Effector CD8-positive, alpha-beta T cell (primary cell): Measurements from ENCODE around the gene AK2.
"Not testable (repeated sequence)": the region's sequence is repeated elsewhere in the genome, so short reads cannot be mapped to it uniquely, and the experiment has no call there.

Source experiments
- DNase-seq: peaks from one replicate; lab custom pipeline; 2025; lab: John Stamatoyannopoulos, UW

AK2 gene

DNA sequence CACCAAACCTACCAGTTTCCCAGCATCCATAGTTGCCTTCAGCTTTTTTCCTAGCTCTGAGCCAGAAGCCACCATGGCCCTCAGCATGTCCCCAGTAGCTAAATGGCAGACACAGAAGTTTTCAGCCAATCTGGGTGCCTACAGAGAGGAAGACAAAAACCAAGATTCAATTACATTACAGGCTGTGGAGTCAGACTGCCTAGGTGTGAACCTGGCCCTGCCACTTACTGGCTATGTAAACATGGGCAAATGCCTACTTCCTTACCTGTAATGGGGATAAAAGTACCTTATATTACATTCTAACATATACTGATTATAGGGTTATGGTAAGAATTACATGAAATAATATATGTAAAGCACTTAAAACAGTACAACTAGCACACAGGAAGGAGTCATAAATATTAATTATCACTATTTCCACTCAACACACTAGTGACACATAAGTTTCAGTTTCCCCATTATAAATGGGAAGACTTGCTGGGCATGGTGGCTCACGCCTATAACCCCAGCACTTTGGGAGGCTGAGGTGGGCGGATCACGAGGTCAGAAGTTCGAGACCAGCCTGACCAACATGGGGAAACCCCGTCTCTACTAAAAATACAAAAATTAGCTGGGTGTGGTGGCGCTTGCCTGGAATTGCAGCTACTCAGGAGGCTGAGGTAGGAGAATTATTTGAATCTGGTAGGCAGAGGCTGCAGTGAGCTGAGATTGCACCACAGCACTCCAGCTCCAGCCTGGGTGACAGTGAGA lies 12.1 kb downstream of the AK2 start:
- not testable (repeated sequence) for DNase-seq

- DNase-seq: no peak
Measured at GRCh38 chr1:33022650-33023200, 14.0 kb downstream of the AK2 start.

DNA sequence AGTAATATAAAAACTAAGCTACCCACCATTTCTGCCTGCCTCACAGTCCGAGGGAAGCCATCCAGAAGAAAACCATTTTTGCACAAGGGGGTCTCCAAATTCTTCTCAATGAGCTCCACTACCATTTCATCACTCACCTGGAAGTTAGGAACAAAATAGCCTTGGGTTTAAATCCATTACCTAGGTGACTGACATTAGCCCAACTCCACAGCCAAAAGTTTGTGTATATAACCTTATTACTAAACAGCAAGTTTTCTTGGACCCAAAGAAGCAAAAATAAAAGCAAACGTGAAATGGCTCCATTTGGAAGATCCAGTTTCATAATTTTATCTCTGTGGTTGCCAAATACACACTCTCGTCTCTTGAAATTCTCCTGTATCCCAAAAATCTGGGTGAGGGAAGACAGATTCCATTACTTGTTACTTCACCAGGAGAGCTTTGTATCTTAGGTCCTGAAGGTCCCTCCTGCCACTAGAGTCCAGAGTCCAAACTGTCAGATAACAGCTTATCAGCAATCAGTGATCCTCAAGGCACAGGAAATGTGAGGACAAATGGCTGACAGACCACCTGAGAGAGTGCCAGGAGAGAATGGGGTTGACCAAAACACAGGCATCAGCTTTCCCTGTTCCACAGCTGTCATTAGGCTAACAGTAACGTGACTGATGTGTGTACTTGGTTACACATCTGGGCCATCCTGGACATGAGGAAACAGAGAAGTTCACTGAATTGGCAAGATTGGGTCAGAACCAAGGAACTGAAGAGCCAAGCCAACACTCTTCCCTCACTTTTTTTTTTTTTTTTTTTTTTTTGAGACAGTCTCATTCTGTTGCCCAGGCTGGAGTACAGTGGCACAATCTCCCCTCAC lies 14.9 kb downstream of the AK2 start:
- no peak for DNase-seq

- DNase-seq: no peak
Measured at GRCh38 chr1:33018112-33018511, 18.6 kb downstream of the AK2 start.

DNA sequence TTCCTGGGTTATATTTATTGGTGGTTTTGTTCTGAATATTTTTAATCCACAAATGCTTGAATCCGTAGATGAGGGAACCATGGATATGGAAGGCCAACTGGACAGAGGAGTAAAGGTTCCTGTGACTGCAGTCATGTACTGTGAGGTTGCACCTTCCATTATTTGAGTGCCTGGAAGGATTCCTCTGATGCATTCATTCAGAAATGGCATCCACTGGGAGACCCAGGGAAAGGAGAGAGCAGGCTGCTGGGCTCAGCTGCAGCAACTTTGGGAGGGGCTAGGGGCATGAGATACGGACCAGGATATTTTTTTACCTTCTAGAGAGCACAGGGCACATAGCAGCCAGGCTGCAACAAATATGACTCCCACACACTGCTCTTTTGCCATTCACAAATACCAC lies 19.5 kb downstream of the AK2 start:
- no peak for DNase-seq

DNA sequence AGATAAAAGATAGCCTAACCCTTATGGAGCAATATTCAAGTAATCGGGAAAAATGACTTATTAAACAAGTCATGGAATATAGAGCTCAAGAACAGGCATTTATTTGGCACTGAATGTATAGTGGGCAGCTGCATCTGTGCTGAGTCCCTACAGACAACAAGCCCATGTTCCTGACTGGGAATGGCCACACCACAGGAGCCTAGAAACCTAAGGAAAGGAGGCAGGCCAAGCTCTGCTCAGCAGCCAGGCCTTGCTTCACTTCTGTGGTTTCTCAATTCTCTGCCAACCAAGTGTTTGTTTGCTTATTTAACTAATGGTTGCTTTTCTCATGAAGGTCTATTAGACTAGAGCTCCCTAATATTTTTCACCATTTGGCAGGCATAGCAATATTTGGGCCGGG lies 21.5 kb downstream of the AK2 start:
- DNase-seq: no peak

DNA sequence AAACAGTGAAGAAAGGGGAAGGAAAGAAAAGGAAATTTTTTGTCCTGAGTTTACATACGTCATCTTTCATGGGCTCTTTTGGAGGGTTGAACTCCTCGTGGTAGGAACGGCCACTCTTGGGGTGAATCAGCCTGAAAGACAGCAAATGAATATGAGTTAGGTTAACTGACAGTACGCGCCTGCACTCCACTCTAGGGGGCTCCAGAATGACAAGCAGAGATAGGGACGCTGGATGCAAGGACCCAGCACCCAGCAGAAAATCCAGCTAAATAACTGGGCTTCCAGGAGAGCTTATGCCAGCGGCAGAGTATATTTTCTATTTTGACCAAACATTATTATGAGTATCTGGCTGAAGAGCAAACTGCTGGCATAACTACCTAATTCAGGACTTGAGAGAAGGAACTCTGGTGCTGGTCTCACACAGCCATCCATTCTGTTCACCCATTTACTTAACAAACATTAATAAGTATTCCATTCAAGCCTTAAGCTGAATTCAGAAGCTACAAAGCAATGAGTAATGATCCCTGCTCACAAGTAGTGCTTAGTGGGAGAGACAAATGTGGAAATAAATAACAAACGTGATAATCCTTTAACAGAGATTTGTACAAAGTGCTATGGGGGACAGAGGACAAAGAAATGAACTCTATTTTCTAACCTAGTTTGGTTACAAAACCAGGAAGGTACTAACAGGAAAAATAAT lies 22.1 kb downstream of the AK2 start:
- DNase-seq: no peak

GRCh38 chr1:33013791-33014190 lies 22.9 kb downstream of the AK2 start:
- no peak for DNase-seq

DNA sequence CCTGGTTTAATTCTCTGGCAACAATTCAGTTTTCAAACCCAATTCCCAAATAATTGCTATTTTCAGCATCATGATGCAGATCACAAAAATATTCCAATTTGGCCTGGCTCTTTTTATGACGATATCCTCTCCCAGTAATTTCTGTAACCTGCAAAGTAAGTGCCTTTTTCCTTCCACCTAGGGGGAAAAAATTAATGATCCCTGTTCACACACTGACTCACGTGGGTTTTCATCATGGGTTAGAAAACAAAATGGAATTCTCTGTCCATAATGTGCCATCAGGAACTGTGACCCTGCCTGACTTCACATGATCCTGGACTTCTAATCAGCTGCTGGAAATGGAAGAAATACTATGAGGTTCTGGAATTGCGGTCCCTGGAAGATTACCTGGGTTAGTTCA lies 24.5 kb downstream of the AK2 start:
- no peak for DNase-seq

DNA sequence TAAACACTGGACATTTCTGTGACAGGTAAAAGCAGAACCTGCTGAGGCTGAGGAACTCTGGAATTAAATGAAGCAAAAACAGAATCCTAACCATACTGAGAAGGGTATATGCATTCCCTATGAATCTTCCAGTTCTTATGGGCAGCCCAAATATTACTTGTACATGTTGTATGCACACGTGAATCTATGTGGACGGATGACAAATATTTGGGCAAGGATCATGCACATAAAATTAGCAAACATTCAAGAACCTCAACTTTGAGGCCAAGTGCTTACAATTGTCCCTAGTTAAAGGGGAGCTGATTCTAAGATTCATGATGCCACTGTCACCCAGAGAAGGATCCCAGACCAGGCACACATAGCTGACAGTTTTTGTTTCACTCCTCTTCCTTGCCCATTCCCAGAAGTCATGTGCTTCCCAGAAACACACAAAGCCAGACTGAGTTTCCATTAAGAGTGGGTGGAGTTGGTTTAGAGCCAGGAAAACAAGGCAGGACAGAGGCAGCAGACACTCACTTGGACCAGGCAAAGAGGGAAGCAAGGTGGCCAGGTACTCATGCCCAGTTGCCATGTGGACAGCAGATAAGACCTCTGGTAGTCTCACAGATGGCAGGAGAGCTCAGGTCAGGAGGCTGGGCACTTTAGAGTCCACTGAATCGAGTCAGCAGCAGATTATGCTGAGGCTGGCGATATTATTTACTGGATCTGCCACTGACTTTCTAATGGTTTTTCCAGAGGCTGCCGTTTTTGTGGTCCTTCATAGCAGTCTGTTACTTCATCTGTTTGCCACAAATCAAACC lies 25.6 kb downstream of the AK2 start:
- no peak for DNase-seq

DNA sequence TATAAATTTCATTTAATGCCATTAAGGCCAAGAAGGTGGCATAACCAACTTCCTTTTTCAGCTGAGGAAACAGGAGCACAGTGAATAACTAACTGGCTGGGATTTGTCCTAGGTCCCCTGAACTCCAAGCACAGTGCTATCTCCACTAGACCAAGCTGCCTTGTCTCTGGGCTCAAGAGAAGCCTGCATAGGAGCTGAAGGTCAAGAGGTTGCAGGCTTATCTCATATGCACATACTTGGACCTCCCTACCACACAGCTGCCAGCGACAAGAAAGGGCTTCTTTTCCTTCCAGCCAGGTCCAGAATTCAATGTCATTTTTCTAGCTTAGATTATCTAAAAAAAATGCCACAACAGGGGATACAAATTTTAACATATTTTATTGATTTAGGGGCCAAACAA lies 27.1 kb downstream of the AK2 start:
- DNase-seq: no peak

- DNase-seq: no peak
Measured at GRCh38 chr1:33008051-33008914, 28.4 kb downstream of the AK2 start.

GRCh38 chr1:33007190-33008050 lies 29.3 kb downstream of the AK2 start:
- DNase-seq: no peak

DNA sequence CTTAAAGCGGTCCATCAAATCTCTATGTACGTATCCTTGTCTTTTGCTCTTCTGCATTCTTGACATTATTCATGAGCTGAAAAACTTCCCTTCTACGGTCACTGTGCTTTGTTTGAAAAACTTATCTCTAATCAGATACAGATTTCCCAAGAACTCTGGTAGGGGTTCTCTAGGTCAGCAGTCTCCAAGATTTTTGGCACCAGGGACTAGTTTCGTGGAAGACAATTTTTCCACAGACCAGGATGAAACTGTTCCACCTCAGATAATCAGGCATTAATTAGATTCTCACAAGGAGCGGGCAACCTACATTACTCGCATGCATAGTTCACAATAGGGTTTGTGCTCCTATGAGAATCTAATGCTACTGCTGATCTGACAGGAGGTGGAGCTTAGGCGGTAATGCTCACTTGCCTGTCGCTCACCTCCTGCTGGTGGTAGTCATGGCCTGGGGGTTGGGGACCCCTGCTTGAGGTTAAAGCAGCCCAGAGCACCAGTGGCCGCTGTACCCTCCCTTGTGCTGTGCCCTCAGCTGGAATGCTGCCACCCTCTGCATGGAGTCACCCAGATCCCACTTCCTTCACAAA lies 30.8 kb downstream of the AK2 start:
- DNase-seq: no peak

DNA sequence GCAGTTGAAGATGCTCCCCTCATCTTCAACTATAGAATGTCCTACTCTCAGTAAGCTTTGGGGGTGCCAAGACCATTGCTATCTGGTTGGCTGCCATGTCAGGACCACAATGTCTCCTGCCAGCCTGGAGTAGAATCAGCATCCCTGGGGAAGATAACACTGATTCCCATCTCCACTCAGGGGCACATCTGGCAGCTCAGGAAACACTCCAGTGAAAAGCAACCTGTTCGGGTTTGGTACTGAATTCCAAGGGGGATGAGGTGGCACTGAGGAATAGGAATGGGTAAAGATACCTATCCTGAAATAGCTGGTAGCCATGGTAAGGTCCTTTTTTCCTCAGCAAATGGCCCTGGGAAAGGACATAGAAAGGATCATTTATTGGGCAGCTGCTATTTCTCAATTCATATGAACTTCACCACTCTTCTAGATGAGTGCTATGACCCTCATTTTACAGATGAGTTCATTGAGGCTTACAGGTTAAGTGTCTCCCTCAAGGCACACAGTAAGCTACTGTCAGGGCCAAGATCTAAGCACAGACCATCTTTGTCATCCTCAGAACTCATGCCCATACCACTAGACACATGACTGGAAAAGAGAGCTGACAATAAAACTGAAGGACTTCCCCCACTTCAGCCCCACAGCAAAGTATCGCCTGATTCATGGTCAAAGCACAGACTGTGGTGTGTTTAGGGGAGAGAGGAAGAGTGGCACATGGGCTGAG lies 31.4 kb downstream of the AK2 start:
- no peak for DNase-seq

DNA sequence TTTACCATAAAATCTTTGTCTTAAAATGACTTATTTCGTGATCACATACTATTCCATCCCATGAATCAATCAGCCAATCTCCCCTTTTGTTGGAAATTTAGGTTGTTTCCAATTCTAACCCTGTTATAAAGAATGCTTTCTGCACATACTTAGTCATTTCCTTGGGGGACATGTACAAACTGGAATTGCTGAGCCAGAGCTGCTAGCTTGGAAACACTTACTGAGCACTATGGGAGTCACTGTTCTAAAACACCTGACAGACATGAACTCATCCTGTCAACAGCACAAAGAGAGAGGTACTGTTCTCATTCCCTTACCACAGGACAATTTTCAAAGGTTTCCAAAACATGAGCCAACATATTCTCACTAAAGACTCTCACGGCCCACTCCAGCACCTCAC lies 32.1 kb downstream of the AK2 start:
- DNase-seq: no peak

DNA sequence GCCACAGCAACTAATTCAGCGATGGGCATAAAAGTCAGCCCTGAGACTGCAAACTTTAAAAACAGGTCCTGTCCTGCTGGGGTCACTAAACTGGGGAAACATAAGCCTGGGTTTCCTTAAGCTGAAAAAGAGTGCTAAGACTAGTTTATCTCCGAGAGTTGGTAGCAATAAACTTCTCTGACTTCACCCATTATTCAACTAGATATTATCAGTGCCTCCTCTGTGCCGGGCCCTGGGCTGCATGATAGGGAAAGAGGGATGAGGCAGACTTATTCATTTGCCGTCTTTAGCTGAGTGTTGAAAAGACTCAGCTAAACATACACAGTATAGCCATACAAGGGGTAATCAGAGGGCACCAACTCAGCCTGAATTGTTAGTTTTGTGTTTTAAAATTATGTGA lies 33.0 kb downstream of the AK2 start:
- no peak for DNase-seq

- DNase-seq: no peak
Measured at GRCh38 chr1:33002006-33002405, 34.7 kb downstream of the AK2 start.

GRCh38 chr1:33001282-33001681 lies 35.4 kb downstream of the AK2 start:
- no peak for DNase-seq
